ENCODE data around the gene SLU7. TPM values are rescaled to one million over a fixed set of nuclear protein-coding genes. Genes with fewer than 3 reads are reported as not detected.

The SLU7 gene
- total RNA-seq, 1 experiment from 2014 or later = 33.3 TPM

GRCh38 chr5:160464466-160464797 lies 45.6 kb upstream of the SLU7 start:
- no peaks in the 10 kb centered on the region for H3K9me3 ChIP-seq (ENCODE audit: control insufficient read depth, low read depth, low read length)
- no peaks in the 10 kb centered on the region for H3K79me1 ChIP-seq (ENCODE audit: insufficient read depth, low read depth, low read length, poor library complexity, severe bottlenecking)
- no peaks in the 10 kb centered on the region for H3K79me2 ChIP-seq (ENCODE audit: insufficient read depth, low read length)
- Mint-ChIP-seq H3K36me3 (ENCODE audit: insufficient read depth in 1 of 3, low read depth in 3 of 3) (peaks cover 0 to 5% (median 2%) of the 10 kb centered on the region in 3 experiments; a peak in 2 of 7 replicates), H3K27me3 (ENCODE audit: low read depth) (no peaks in the 10 kb centered on the region), H3K27ac (no peak overlapping the region; a peak in 1 of 7 replicates), H3K4me1 (peaks cover 12 to 17% of the 10 kb centered on the region in 2 experiments), H3K9me3 (peaks cover 4 to 9% of the 10 kb centered on the region in 2 experiments; a peak in 4 of 5 replicates), H3K4me3 (no peak overlapping the region)
- H3K4me2 ChIP-seq (ENCODE audit: insufficient read depth, insufficient read length, low read length) = no peak overlapping the region
- TF ChIP-seq, protein P1, sequence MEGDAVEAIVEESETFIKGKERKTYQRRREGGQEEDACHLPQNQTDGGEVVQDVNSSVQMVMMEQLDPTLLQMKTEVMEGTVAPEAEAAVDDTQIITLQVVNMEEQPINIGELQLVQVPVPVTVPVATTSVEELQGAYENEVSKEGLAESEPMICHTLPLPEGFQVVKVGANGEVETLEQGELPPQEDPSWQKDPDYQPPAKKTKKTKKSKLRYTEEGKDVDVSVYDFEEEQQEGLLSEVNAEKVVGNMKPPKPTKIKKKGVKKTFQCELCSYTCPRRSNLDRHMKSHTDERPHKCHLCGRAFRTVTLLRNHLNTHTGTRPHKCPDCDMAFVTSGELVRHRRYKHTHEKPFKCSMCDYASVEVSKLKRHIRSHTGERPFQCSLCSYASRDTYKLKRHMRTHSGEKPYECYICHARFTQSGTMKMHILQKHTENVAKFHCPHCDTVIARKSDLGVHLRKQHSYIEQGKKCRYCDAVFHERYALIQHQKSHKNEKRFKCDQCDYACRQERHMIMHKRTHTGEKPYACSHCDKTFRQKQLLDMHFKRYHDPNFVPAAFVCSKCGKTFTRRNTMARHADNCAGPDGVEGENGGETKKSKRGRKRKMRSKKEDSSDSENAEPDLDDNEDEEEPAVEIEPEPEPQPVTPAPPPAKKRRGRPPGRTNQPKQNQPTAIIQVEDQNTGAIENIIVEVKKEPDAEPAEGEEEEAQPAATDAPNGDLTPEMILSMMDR (conservative IDR thresholded peaks at IDR 0.05) = no peak
- no peak overlapping the region for H3K23ac ChIP-seq (ENCODE audit: insufficient read length, low read depth, low read length)
- H4K91ac ChIP-seq (ENCODE audit: insufficient read length, low read depth, low read length) = no peak overlapping the region
- no peak overlapping the region for H3K18ac ChIP-seq (ENCODE audit: insufficient read length, low read depth, low read length)
- H4K5ac ChIP-seq (ENCODE audit: insufficient read length, low read depth, low read length) = no peak overlapping the region
- H3K14ac ChIP-seq (ENCODE audit: insufficient read depth, low read length) = no peak overlapping the region
- H3K4ac ChIP-seq (ENCODE audit: low read depth, low read length) = no peak overlapping the region
- H3K27ac ChIP-seq (ENCODE audit: insufficient read length, low read depth, low read length) = no peak overlapping the region
- H2BK12ac ChIP-seq (ENCODE audit: insufficient read length, low read depth, low read length) = no peak overlapping the region
- H4K8ac ChIP-seq (replicated peaks; ENCODE audit: insufficient read length, low read depth, low read length) = no peak overlapping the region
- no peaks in the 10 kb centered on the region for H3K27me3 ChIP-seq (ENCODE audit: insufficient read depth, low read length)
- WGBS (ENCODE audit: extremely low coverage, insufficient read length, low lambda C conversion rate) = no CpG with 5 or more reads among the region's 4 CpGs
- H2BK15ac ChIP-seq (ENCODE audit: low read depth, low read length) = no peak overlapping the region
- DNase-seq = no peak
- H4K20me1 ChIP-seq (ENCODE audit: control insufficient read depth, insufficient read depth, insufficient read length) = no peaks in the 10 kb centered on the region
- H2BK120ac ChIP-seq (ENCODE audit: low read depth, low read length, poor library complexity, severe bottlenecking) = no peak overlapping the region
- no peak overlapping the region for H2BK5ac ChIP-seq (ENCODE audit: insufficient read length, low read length)
- H3K9ac ChIP-seq (ENCODE audit: extremely low read depth, insufficient read length, low read length) = no peak overlapping the region
- no peaks in the 10 kb centered on the region for H3K4me1 ChIP-seq (ENCODE audit: insufficient read depth, low read length)
- no peak overlapping the region for H2AK5ac ChIP-seq (ENCODE audit: insufficient read length, low read length)
- H3T11ph ChIP-seq (ENCODE audit: low read length) = no peak overlapping the region
- no peaks in the 10 kb centered on the region for H3K23me2 ChIP-seq (ENCODE audit: insufficient read length, low read depth, low read length, poor library complexity, severe bottlenecking)
- H2AFZ ChIP-seq (ENCODE audit: low read length) = no peak overlapping the region
- no peak overlapping the region for H2BK20ac ChIP-seq (ENCODE audit: low read depth, low read length, poor library complexity, severe bottlenecking)
- no peak overlapping the region for H3K56ac ChIP-seq (ENCODE audit: insufficient read length, low read depth, low read length)

Measured in H9 (cell line).